ENCODE results near the gene CACNB3.

DNA sequence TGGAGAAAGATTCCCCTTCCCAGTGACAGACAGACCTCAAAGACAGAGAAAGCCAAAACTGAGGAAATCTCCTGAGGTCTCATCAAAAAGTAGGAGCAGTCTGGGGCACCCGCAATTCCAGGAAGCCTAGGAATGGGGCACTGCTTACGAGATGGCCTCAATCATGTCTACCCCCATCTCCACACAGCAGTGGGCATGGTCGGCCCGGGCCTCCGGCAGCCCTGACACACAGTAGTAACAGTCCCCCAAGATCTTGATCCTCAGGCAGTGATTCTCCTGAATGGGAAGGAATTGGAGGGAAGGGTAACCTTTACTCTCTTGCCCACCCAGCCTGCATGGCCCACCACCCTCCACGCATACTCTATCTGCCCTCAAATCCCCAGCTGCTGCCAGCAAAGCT, 41.3 kb upstream of the CACNB3 start:
- TF ChIP-seq, protein P1, sequence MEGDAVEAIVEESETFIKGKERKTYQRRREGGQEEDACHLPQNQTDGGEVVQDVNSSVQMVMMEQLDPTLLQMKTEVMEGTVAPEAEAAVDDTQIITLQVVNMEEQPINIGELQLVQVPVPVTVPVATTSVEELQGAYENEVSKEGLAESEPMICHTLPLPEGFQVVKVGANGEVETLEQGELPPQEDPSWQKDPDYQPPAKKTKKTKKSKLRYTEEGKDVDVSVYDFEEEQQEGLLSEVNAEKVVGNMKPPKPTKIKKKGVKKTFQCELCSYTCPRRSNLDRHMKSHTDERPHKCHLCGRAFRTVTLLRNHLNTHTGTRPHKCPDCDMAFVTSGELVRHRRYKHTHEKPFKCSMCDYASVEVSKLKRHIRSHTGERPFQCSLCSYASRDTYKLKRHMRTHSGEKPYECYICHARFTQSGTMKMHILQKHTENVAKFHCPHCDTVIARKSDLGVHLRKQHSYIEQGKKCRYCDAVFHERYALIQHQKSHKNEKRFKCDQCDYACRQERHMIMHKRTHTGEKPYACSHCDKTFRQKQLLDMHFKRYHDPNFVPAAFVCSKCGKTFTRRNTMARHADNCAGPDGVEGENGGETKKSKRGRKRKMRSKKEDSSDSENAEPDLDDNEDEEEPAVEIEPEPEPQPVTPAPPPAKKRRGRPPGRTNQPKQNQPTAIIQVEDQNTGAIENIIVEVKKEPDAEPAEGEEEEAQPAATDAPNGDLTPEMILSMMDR (CRISPR knock-in tag; IDR thresholded peaks at IDR 0.05): no peak
- TF ChIP-seq, protein P2, sequence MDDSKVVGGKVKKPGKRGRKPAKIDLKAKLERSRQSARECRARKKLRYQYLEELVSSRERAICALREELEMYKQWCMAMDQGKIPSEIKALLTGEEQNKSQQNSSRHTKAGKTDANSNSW (CRISPR knock-in tag; IDR thresholded peaks at IDR 0.05; ENCODE audit: borderline replicate concordance): no peak
- TF ChIP-seq, protein P3, sequence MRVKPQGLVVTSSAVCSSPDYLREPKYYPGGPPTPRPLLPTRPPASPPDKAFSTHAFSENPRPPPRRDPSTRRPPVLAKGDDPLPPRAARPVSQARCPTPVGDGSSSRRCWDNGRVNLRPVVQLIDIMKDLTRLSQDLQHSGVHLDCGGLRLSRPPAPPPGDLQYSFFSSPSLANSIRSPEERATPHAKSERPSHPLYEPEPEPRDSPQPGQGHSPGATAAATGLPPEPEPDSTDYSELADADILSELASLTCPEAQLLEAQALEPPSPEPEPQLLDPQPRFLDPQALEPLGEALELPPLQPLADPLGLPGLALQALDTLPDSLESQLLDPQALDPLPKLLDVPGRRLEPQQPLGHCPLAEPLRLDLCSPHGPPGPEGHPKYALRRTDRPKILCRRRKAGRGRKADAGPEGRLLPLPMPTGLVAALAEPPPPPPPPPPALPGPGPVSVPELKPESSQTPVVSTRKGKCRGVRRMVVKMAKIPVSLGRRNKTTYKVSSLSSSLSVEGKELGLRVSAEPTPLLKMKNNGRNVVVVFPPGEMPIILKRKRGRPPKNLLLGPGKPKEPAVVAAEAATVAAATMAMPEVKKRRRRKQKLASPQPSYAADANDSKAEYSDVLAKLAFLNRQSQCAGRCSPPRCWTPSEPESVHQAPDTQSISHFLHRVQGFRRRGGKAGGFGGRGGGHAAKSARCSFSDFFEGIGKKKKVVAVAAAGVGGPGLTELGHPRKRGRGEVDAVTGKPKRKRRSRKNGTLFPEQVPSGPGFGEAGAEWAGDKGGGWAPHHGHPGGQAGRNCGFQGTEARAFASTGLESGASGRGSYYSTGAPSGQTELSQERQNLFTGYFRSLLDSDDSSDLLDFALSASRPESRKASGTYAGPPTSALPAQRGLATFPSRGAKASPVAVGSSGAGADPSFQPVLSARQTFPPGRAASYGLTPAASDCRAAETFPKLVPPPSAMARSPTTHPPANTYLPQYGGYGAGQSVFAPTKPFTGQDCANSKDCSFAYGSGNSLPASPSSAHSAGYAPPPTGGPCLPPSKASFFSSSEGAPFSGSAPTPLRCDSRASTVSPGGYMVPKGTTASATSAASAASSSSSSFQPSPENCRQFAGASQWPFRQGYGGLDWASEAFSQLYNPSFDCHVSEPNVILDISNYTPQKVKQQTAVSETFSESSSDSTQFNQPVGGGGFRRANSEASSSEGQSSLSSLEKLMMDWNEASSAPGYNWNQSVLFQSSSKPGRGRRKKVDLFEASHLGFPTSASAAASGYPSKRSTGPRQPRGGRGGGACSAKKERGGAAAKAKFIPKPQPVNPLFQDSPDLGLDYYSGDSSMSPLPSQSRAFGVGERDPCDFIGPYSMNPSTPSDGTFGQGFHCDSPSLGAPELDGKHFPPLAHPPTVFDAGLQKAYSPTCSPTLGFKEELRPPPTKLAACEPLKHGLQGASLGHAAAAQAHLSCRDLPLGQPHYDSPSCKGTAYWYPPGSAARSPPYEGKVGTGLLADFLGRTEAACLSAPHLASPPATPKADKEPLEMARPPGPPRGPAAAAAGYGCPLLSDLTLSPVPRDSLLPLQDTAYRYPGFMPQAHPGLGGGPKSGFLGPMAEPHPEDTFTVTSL (CRISPR knock-in tag; IDR thresholded peaks at IDR 0.05; ENCODE audit: borderline replicate concordance): no peak
- TF ChIP-seq ZSCAN21 (CRISPR knock-in tag; IDR thresholded peaks at IDR 0.05; ENCODE audit: borderline replicate concordance) (no peak), POLR2AphosphoS2 (IDR thresholded peaks at IDR 0.05; ENCODE audit: low read depth, low read length) (no peak), ZNF251 (CRISPR knock-in tag; IDR thresholded peaks at IDR 0.05) (no peak), ZSCAN25 (CRISPR knock-in tag; IDR thresholded peaks at IDR 0.05) (no peak), CBX2 (IDR thresholded peaks at IDR 0.05; ENCODE audit: low read depth, low read length) (no peak), CBX2 (CRISPR knock-in tag; IDR thresholded peaks at IDR 0.05; ENCODE audit: low read depth) (no peak), RAD21 (CRISPR knock-in tag; IDR thresholded peaks at IDR 0.05) (no peak), JUND (CRISPR knock-in tag; IDR thresholded peaks at IDR 0.05) (no peak)
